ENCODE results near the gene VAV3.

VAV3 gene

GRCh38 chr1:107972391-107973180, 7.6 kb upstream of the VAV3 start:
- DNase-seq, result no peak

GRCh38 chr1:107966550-107966949, 1.6 kb upstream of the VAV3 start:
- DNase-seq, result no peak

- no peak for DNase-seq
These were observed 457 bp downstream of the VAV3 start for GRCh38 chr1:107964336-107965109.

- DNase-seq, result no peak
These were observed 1.2 kb downstream of the VAV3 start for GRCh38 chr1:107963601-107964335.

GRCh38 chr1:107963008-107963407, 2.0 kb downstream of the VAV3 start:
- DNase-seq, result peak in 1 of 2 experiments; percentile 5

GRCh38 chr1:107954719-107955415, 10.1 kb downstream of the VAV3 start:
- no peak for DNase-seq

- no peak for DNase-seq
These were observed 10.9 kb downstream of the VAV3 start for GRCh38 chr1:107954126-107954525.

- no peak for DNase-seq
These were observed 11.4 kb downstream of the VAV3 start for GRCh38 chr1:107953556-107953955.

- no peak for DNase-seq
These were observed 12.0 kb downstream of the VAV3 start for GRCh38 chr1:107952989-107953388.

- DNase-seq, result no peak
These were observed 14.5 kb downstream of the VAV3 start for GRCh38 chr1:107950464-107950863.

- no peak for DNase-seq
These were observed 15.3 kb downstream of the VAV3 start for GRCh38 chr1:107949467-107950253.

GRCh38 chr1:107946794-107947193, 18.2 kb downstream of the VAV3 start:
- no peak for DNase-seq

- DNase-seq, result no peak
These were observed 21.3 kb downstream of the VAV3 start for GRCh38 chr1:107943694-107944093.

- no peak for DNase-seq
These were observed 22.2 kb downstream of the VAV3 start for GRCh38 chr1:107942814-107943213.

GRCh38 chr1:107941531-107941930, 23.4 kb downstream of the VAV3 start:
- no peak for DNase-seq

- no peak for DNase-seq
These were observed 23.9 kb downstream of the VAV3 start for GRCh38 chr1:107941123-107941522.

- DNase-seq, result no peak
These were observed 24.3 kb downstream of the VAV3 start for GRCh38 chr1:107940701-107941100.

GRCh38 chr1:107940017-107940577, 24.9 kb downstream of the VAV3 start:
- no peak for DNase-seq

- no peak for DNase-seq
These were observed 25.7 kb downstream of the VAV3 start for GRCh38 chr1:107939256-107939655.

- DNase-seq, result no peak
These were observed 28.2 kb downstream of the VAV3 start for GRCh38 chr1:107936498-107937481.

Measured in NCI-H1930 (cell line).